ENCODE measurements around the gene SLC30A5. TPM values are rescaled to one million over a fixed set of nuclear protein-coding genes. Genes with fewer than 3 reads are reported as not detected.

Gene SLC30A5
- total RNA-seq, 2 donors from 2014 or later, result 17.7 to 18.6 TPM

- no peaks in the 10 kb centered on the region for H3K9me3 ChIP-seq (ENCODE audit: control insufficient read depth, low read length, poor library complexity, severe bottlenecking)
- ATAC-seq (no peak), DNase-seq (no peak)
- no peak overlapping the region for H3K27ac Mint-ChIP-seq
- no peaks in the 10 kb centered on the region for H3K36me3 Mint-ChIP-seq (ENCODE audit: low read depth)
- H3K4me1 Mint-ChIP-seq, result no peaks in the 10 kb centered on the region
- H3K4me3 Mint-ChIP-seq, result no peak overlapping the region
- H3K27me3 Mint-ChIP-seq, result no peaks in the 10 kb centered on the region
Measured at GRCh38 chr5:69156456-69156855, 62.6 kb downstream of the SLC30A5 start.

- Mint-ChIP-seq H3K27ac (no peak overlapping the region), H3K4me1 (no peaks in the 10 kb centered on the region), H3K4me3 (no peak overlapping the region), H3K27me3 (no peaks in the 10 kb centered on the region), H3K36me3 (ENCODE audit: low read depth) (no peaks in the 10 kb centered on the region)
- no peaks in the 10 kb centered on the region for H3K9me3 ChIP-seq (ENCODE audit: control insufficient read depth, low read length, poor library complexity, severe bottlenecking)
- ATAC-seq, result no peak
- DNase-seq, result no peak
Measured at GRCh38 chr5:69158039-69158438, 64.2 kb downstream of the SLC30A5 start.

GRCh38 chr5:69160651-69161050, 66.8 kb downstream of the SLC30A5 start:
- no peaks in the 10 kb centered on the region for H3K9me3 ChIP-seq (ENCODE audit: control insufficient read depth, low read length, poor library complexity, severe bottlenecking)
- Mint-ChIP-seq H3K4me1 (no peaks in the 10 kb centered on the region), H3K4me3 (no peak overlapping the region), H3K27me3 (no peaks in the 10 kb centered on the region), H3K27ac (no peak overlapping the region), H3K36me3 (ENCODE audit: low read depth) (no peaks in the 10 kb centered on the region)
- no peak for DNase-seq
- ATAC-seq, result no peak

- Mint-ChIP-seq H3K4me3 (peak within 1 kb of the TSS; percentile 93), H3K36me3 (ENCODE audit: low read depth) (no peaks in the 10 kb centered on the region), H3K4me1 (peaks cover 7% of the 10 kb centered on the region), H3K27ac (peak within 1 kb of the TSS; percentile 95), H3K27me3 (no peaks in the 10 kb centered on the region)
- peak; percentile 100 for ATAC-seq
- DNase-seq, result peak; percentile 94 to 97 (median 96)
- no peaks in the 10 kb centered on the region for H3K9me3 ChIP-seq (ENCODE audit: control insufficient read depth, low read length, poor library complexity, severe bottlenecking)
Measured at GRCh38 chr5:69166686-69167492, 73.1 kb downstream of the SLC30A5 start, which contains the start of gene CCNB1. Gene CCNB1 (plus strand): TSS chr5:69167150. CDS start chr5:69167263, 113 bp downstream.

- DNase-seq, result no peak
- H3K4me1 Mint-ChIP-seq, result peaks cover 7% of the 10 kb centered on the region
Measured at GRCh38 chr5:69167493-69167855, 73.7 kb downstream of the SLC30A5 start.

GRCh38 chr5:69167929-69168328, 74.1 kb downstream of the SLC30A5 start:
- DNase-seq, result no peak
- no peaks in the 10 kb centered on the region for H3K27me3 Mint-ChIP-seq
- H3K4me1 Mint-ChIP-seq, result peaks cover 7% of the 10 kb centered on the region
- H3K27ac Mint-ChIP-seq, result peak overlapping the region; percentile 95
- H3K36me3 Mint-ChIP-seq (ENCODE audit: low read depth), result no peaks in the 10 kb centered on the region
- ATAC-seq, result no peak
- peak overlapping the region; percentile 93 for H3K4me3 Mint-ChIP-seq
- no peaks in the 10 kb centered on the region for H3K9me3 ChIP-seq (ENCODE audit: control insufficient read depth, low read length, poor library complexity, severe bottlenecking)

More at GRCh38 chr5:69167493-69167855, 73.7 kb downstream of the SLC30A5 start:
- Mint-ChIP-seq H3K36me3 (ENCODE audit: low read depth) (no peaks in the 10 kb centered on the region), H3K27ac (peak overlapping the region; percentile 95), H3K4me3 (peak overlapping the region; percentile 93), H3K27me3 (no peaks in the 10 kb centered on the region)
- H3K9me3 ChIP-seq (ENCODE audit: control insufficient read depth, low read length, poor library complexity, severe bottlenecking), result no peaks in the 10 kb centered on the region
- no peak for ATAC-seq

- no peaks in the 10 kb centered on the region for H3K27me3 Mint-ChIP-seq
- no peak for DNase-seq
- H3K36me3 Mint-ChIP-seq (ENCODE audit: low read depth), result no peaks in the 10 kb centered on the region
- no peaks in the 10 kb centered on the region for H3K9me3 ChIP-seq (ENCODE audit: control insufficient read depth, low read length, poor library complexity, severe bottlenecking)
- ATAC-seq, result no peak
- H3K4me3 Mint-ChIP-seq, result no peak overlapping the region
- no peak overlapping the region for H3K27ac Mint-ChIP-seq
- H3K4me1 Mint-ChIP-seq, result peaks cover 7% of the 10 kb centered on the region
Measured at GRCh38 chr5:69170495-69170894, 76.7 kb downstream of the SLC30A5 start.

- no peaks in the 10 kb centered on the region for H3K27me3 Mint-ChIP-seq
- H3K4me3 Mint-ChIP-seq, result no peak overlapping the region
- peaks cover 7% of the 10 kb centered on the region for H3K4me1 Mint-ChIP-seq
- H3K9me3 ChIP-seq (ENCODE audit: control insufficient read depth, low read length, poor library complexity, severe bottlenecking), result no peaks in the 10 kb centered on the region
- H3K36me3 Mint-ChIP-seq (ENCODE audit: low read depth), result no peaks in the 10 kb centered on the region
- no peak overlapping the region for H3K27ac Mint-ChIP-seq
- no peak for ATAC-seq
- no peak for DNase-seq
Measured at GRCh38 chr5:69170969-69171368, 77.2 kb downstream of the SLC30A5 start.

Other genes starting within 250 kb of the SLC30A5 start
- 1 to 10 TPM; 2.2 to 2.3 TPM for gene CCNB1, start 73.1 kb downstream of the SLC30A5 start, total RNA-seq
- gene CENPH, start 95.6 kb downstream of the SLC30A5 start, total RNA-seq, result 1 to 10 TPM; 3.9 to 5.9 TPM
- gene CDK7, start 140.9 kb downstream of the SLC30A5 start, total RNA-seq, result 10 to 100 TPM; 28.3 to 35.4 TPM
- gene CCDC125, start 238.8 kb downstream of the SLC30A5 start, total RNA-seq, result 1 to 10 TPM; 3.4 to 5.3 TPM

All from T-helper 17 cell (primary cell).